NCI-H2081 (cell line): ENCODE results near the gene RASAL1.
A peak's percentile ranks its signal among the peaks of the same experiment; 100 is the strongest.

Source experiments
- DNase-seq, 2 experiments: peaks; one replicate each; lab custom pipeline; 2025; lab: John Stamatoyannopoulos, UW

Gene RASAL1

GRCh38 chr12:113097716-113098440 is 37.7 kb downstream of the RASAL1 start:
- DNase-seq: peak in 1 of 2 experiments; percentile 26

GRCh38 chr12:113096675-113097461 is 38.7 kb downstream of the RASAL1 start:
- DNase-seq: no peak

- no peak for DNase-seq
Measured at GRCh38 chr12:113095405-113095804, 40.2 kb downstream of the RASAL1 start.

GRCh38 chr12:113094738-113095137 is 40.8 kb downstream of the RASAL1 start:
- no peak for DNase-seq

- no peak for DNase-seq
Measured at GRCh38 chr12:113093409-113094101, 42.0 kb downstream of the RASAL1 start.

- DNase-seq: no peak
Measured at GRCh38 chr12:113092607-113093408, 42.8 kb downstream of the RASAL1 start.

GRCh38 chr12:113091506-113091905 is 44.1 kb downstream of the RASAL1 start:
- DNase-seq: no peak

- DNase-seq: no peak
Measured at GRCh38 chr12:113090740-113091139, 44.8 kb downstream of the RASAL1 start.

- no peak for DNase-seq
Measured at GRCh38 chr12:113089839-113090238, 45.7 kb downstream of the RASAL1 start.

GRCh38 chr12:113088971-113089756 is 46.4 kb downstream of the RASAL1 start:
- DNase-seq: no peak

- no peak for DNase-seq
Measured at GRCh38 chr12:113088037-113088436, 47.5 kb downstream of the RASAL1 start.

GRCh38 chr12:113087193-113087592 is 48.4 kb downstream of the RASAL1 start:
- DNase-seq: no peak

- DNase-seq: no peak
Measured at GRCh38 chr12:113086249-113087164, 49.1 kb downstream of the RASAL1 start.

GRCh38 chr12:113083863-113084435 is 51.6 kb downstream of the RASAL1 start:
- DNase-seq: no peak

- DNase-seq: no peak
Measured at GRCh38 chr12:113082486-113083148, 52.9 kb downstream of the RASAL1 start.

GRCh38 chr12:113081873-113082272 is 53.7 kb downstream of the RASAL1 start:
- no peak for DNase-seq

- no peak for DNase-seq
Measured at GRCh38 chr12:113077859-113078255, 57.7 kb downstream of the RASAL1 start.

GRCh38 chr12:113077057-113077858 is 58.3 kb downstream of the RASAL1 start:
- no peak for DNase-seq
